ENCODE results near the gene VSIG4.
"Not testable (repeated sequence)": the region's sequence is repeated elsewhere in the genome, so short reads cannot be mapped to it uniquely, and the experiment has no call there.

VSIG4 gene, protein sequence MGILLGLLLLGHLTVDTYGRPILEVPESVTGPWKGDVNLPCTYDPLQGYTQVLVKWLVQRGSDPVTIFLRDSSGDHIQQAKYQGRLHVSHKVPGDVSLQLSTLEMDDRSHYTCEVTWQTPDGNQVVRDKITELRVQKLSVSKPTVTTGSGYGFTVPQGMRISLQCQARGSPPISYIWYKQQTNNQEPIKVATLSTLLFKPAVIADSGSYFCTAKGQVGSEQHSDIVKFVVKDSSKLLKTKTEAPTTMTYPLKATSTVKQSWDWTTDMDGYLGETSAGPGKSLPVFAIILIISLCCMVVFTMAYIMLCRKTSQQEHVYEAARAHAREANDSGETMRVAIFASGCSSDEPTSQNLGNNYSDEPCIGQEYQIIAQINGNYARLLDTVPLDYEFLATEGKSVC

DNA sequence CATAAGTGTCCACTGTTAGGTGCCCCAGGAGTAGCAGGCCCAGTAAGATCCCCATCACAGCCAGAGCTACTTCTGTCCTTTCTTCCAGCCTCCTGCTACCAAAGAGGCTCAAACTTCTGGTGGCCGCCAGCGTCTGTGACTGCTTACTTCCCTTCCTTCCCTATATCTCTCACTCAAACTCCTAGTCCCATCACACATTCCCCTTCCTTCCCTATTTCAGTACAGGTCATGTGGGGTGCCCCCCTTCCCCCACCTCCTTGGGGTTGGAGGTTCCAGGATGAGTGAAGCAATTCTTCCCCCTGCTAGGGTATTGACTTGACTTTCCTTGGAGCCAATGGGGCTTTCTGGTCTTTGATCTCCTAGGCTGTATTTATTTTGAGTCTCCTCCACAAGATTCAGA is at the start of gene VSIG4:
TSS of gene VSIG4 (minus strand) at position 137 of the 400 bp plus-strand sequence. CDS start at position 55, 82 bp downstream.
- H3K4me3 ChIP-seq (ENCODE audit: low read depth, low read length) = no peak within 1 kb of the TSS
- no peak for DNase-seq (ENCODE audit: low read depth, low spot score)
- TF ChIP-seq, protein P1, sequence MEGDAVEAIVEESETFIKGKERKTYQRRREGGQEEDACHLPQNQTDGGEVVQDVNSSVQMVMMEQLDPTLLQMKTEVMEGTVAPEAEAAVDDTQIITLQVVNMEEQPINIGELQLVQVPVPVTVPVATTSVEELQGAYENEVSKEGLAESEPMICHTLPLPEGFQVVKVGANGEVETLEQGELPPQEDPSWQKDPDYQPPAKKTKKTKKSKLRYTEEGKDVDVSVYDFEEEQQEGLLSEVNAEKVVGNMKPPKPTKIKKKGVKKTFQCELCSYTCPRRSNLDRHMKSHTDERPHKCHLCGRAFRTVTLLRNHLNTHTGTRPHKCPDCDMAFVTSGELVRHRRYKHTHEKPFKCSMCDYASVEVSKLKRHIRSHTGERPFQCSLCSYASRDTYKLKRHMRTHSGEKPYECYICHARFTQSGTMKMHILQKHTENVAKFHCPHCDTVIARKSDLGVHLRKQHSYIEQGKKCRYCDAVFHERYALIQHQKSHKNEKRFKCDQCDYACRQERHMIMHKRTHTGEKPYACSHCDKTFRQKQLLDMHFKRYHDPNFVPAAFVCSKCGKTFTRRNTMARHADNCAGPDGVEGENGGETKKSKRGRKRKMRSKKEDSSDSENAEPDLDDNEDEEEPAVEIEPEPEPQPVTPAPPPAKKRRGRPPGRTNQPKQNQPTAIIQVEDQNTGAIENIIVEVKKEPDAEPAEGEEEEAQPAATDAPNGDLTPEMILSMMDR (IDR thresholded peaks at IDR 0.05; ENCODE audit: insufficient read depth, low read length, missing control alignments) = no peak
- ChIA-PET POLR2A (no interaction called here), CTCF (no interaction called here)

DNA sequence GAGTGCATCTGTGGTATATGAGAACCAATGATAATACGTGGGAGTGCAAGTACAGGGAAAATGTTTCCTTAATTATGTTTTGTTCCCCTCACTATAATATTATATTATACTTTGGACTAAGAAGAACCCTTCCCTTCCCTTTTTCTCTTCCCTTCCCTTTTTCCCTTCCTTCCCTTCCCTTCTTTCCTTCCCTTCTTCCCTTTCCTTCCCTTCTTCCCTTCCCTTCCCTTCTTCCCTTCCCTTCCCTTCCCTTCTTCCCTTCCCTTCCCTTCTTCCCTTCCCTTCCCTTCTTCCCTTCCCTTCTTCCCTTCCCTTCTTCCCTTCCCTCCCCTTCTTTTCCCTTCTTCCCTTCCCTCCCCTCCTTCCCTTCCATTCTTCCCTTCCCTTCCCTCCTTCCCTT is 36.9 kb upstream of the VSIG4 start:
- CTCF ChIA-PET = no interaction called here
- H3K4me3 ChIP-seq (ENCODE audit: low read depth, low read length) = no peak overlapping the region
- TF ChIP-seq, protein P1 (IDR thresholded peaks at IDR 0.05; ENCODE audit: insufficient read depth, low read length, missing control alignments) = no peak
- DNase-seq (ENCODE audit: low read depth, low spot score) = no peak
- POLR2A ChIA-PET = no interaction called here

DNA sequence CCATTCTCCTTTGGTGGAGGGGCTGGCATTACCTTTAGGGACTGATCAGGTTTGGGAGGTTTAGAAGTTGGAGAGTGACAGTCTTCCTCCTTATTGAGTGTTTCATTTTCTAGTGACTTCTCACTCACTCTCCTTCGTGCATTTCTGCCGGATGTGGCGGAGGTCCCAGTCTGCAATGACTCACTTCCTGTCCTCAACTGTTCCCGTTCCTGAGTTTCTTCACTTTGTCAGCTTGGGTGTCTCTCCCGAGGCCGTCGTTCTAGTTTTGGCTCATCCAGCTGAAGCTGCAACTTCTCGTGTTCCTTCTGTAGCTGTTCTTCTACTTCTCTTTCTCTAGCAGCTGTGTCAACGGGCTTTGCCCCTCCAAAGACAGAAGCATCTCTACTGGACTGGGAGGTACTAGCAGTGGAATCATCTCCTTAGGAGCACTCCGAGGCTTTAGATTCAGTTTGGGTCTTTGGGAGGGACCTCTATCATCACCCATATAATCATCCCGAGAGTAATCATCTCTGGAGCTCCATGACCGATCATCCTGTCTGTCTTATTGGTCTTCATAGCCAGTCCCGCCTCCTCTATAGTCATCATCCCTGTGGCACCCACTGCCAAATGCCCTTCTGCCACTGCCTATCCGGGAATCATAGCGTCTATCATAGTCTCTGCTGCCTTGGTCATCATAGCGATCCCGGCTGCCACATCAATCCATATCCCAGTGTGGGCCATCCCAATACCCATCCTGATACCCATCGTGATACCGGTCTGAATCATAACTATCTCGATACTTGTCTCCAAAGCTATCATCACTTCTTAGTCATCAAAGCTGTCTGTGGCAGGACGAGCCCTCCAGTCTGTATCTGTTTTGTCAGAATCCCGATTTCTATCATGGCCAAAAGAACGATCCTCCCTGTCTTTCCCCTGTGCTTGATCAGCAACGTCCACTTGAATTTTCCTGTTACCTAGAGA is 35.3 kb upstream of the VSIG4 start:
- TF ChIP-seq, protein P1 (IDR thresholded peaks at IDR 0.05; ENCODE audit: insufficient read depth, low read length, missing control alignments) = no peak
- no peak overlapping the region for H3K4me3 ChIP-seq (ENCODE audit: low read depth, low read length)
- CTCF ChIA-PET = no interaction called here
- POLR2A ChIA-PET = no interaction called here
- no peak for DNase-seq (ENCODE audit: low read depth, low spot score)

DNA sequence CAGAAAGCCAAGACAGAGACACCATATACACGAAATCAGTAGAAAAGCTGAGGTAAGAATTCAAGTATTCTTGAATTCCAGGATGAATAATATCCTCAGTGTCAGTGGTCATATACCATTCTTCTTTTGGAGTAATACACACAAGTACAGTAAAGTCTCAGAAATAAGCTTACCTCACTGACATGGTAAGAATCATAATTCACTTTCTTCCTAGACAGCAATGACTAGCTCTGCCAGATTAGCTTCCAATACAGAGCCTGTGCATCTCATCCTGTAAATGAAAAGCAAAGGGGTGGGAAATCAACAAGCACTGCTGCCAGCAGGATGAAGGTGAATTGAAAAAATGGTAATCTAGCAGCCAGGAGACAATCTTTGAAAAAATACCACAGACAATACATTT is 31.2 kb upstream of the VSIG4 start:
- no peak for DNase-seq (ENCODE audit: low read depth, low spot score)
- ChIA-PET CTCF (no interaction called here), POLR2A (no interaction called here)
- no peak overlapping the region for H3K4me3 ChIP-seq (ENCODE audit: low read depth, low read length)
- TF ChIP-seq, protein P1 (IDR thresholded peaks at IDR 0.05; ENCODE audit: insufficient read depth, low read length, missing control alignments) = no peak

DNA sequence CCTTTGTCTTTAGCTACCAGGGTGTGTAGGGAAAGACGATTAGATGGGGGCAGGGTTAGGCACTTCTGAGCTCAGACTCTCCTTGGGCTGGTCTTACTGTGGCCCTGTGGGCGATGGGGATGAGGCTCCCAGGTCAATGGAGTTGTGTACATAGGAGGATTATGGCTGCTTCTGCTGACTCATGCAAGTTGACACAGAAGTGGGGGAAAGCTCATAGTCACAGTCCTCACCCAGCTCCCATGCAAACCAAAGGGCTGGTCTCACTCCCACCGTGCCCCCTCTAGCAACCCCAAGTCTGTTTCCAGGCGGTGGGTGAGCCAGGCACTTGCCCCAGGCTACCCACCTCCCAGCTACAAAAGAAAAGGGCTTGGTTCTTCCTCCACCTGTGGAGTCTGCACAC is 24.4 kb upstream of the VSIG4 start:
- ChIA-PET CTCF (no interaction called here), POLR2A (no interaction called here)
- H3K4me3 ChIP-seq (ENCODE audit: low read depth, low read length) = no peak overlapping the region
- no peak for DNase-seq (ENCODE audit: low read depth, low spot score)
- TF ChIP-seq, protein P1 (IDR thresholded peaks at IDR 0.05; ENCODE audit: insufficient read depth, low read length, missing control alignments) = no peak

DNA sequence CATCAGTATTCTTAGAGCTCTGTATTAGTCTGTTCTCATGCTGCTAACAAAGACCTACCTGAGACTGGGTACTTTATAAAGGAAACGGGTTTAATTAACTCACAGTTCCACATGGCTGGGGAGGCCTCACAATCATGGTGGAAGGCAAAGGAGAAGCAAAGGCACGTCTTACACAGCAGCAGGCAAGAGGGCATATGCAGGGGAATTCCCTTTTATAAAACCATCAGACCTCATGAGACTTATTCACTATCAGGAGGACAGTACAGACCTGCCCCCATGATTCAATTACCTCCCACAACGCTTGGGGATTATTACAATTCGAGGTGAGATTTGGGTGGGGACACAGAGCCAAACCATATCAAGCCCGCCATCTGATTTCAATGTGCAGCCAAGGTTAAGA is 17.1 kb upstream of the VSIG4 start:
- POLR2A ChIA-PET; CTCF ChIA-PET; H3K4me3 ChIP-seq (ENCODE audit: low read depth, low read length); DNase-seq (ENCODE audit: low read depth, low spot score): not testable (repeated sequence)
